Neuronal stem cell (in vitro differentiated cells): Measurements from ENCODE around the gene RBM20.

Experiments used
- DNase-seq: peaks from one replicate; pipeline ENCODE4 v3.0.0-alpha.2; 2013; ENCODE audit warnings: low spot score
- H2AFZ ChIP-seq: one replicate; pipeline ENCODE4 v1.6.1; 2013; ENCODE audit warnings: mild to moderate bottlenecking, low read length, inconsistent platforms
- H2AK5ac ChIP-seq: 2 replicates; pipeline ENCODE4 v1.6.1; 2013; ENCODE audit warnings: low read depth, mild to moderate bottlenecking, inconsistent platforms, low read length, moderate library complexity, mixed read lengths
- H2BK120ac ChIP-seq: 2 replicates; pipeline ENCODE4 v1.6.1; 2013; ENCODE audit warnings: low read depth, mild to moderate bottlenecking, inconsistent platforms, low read length, moderate library complexity, mixed read lengths
- H2BK12ac ChIP-seq: one replicate; pipeline ENCODE4 v1.6.1; 2013; ENCODE audit warnings: low read length, inconsistent platforms
- H2BK15ac ChIP-seq: 2 replicates; pipeline ENCODE4 v1.6.1; 2013; ENCODE audit warnings: mild to moderate bottlenecking, low read length, inconsistent platforms, mixed read lengths
- H2BK5ac ChIP-seq: one replicate; pipeline ENCODE4 v1.6.1; 2013; ENCODE audit warnings: inconsistent platforms, mild to moderate bottlenecking, low read length, moderate library complexity
- H3K14ac ChIP-seq: one replicate; pipeline ENCODE4 v1.6.1; 2013; ENCODE audit warnings: low read length, inconsistent platforms
- H3K18ac ChIP-seq: 2 replicates; pipeline ENCODE4 v1.6.1; 2013; ENCODE audit warnings: low read length, inconsistent platforms
- H3K23ac ChIP-seq: 2 replicates; pipeline ENCODE4 v1.6.1; 2013; ENCODE audit warnings: low read depth, mild to moderate bottlenecking, mixed read lengths, low read length, inconsistent platforms; ENCODE audit not compliant: poor library complexity
- H3K27ac ChIP-seq: replicated peaks from 3 replicates; pipeline ENCODE4 v1.5.1; 2013; ENCODE audit warnings: low read length, inconsistent platforms
- H3K27me3 ChIP-seq, 3 experiments: 2 replicates each; pipeline ENCODE4 v1.6.1; 2013; ENCODE audit warnings: low read length in 3 of 3, mild to moderate bottlenecking in 2 of 3, inconsistent platforms in 1 of 3, low read depth in 1 of 3, mixed read lengths in 1 of 3, moderate library complexity in 1 of 3; ENCODE audit not compliant: control insufficient read depth in 3 of 3, insufficient read depth in 3 of 3
- H3K36me3 ChIP-seq, 2 donors: replicated peaks in 1 of 2; 2 replicates each; pipeline ENCODE4 v1.6.1; 2013; ENCODE audit warnings: low read length in 2 of 2; ENCODE audit not compliant: control insufficient read depth in 2 of 2, insufficient read depth in 2 of 2
- H3K4ac ChIP-seq: 2 replicates; pipeline ENCODE4 v1.6.1; 2013; ENCODE audit warnings: inconsistent platforms, mild to moderate bottlenecking, low read length, moderate library complexity
- H3K4me1 ChIP-seq, 2 donors: 1 replicate in 1 of 2; 2 replicates in 1 of 2; pipeline ENCODE4 v1.6.1; 2013; ENCODE audit warnings: low read length in 2 of 2, low read depth in 1 of 2; ENCODE audit not compliant: control insufficient read depth in 2 of 2, insufficient read depth in 1 of 2
- H3K4me2 ChIP-seq: one replicate; pipeline ENCODE4 v1.6.1; 2013; ENCODE audit warnings: mild to moderate bottlenecking, low read length, inconsistent platforms; ENCODE audit not compliant: insufficient read depth, poor library complexity, severe bottlenecking
- H3K4me3 ChIP-seq, 2 donors: 2 replicates each; pipeline ENCODE4 v1.5.1; 2013; ENCODE audit warnings: low read length in 2 of 2, mild to moderate bottlenecking in 2 of 2, inconsistent platforms in 1 of 2, moderate library complexity in 1 of 2
- H3K79me1 ChIP-seq: one replicate; pipeline ENCODE4 v1.6.1; 2013; ENCODE audit warnings: low read depth, mild to moderate bottlenecking, inconsistent platforms, low read length, moderate library complexity
- H3K9ac ChIP-seq: one replicate; pipeline ENCODE4 v1.6.1; 2013; ENCODE audit warnings: mild to moderate bottlenecking, low read depth, low read length, inconsistent platforms; ENCODE audit not compliant: poor library complexity
- H3K9me3 ChIP-seq, 2 donors: replicated peaks in 1 of 2; 2 replicates each; pipeline versions ENCODE3 to v1.6.1; 2013; ENCODE audit warnings: low read length in 2 of 2, mild to moderate bottlenecking in 2 of 2, inconsistent platforms in 1 of 2, low read depth in 1 of 2, mixed read lengths in 1 of 2, moderate library complexity in 1 of 2; ENCODE audit not compliant: control insufficient read depth in 2 of 2, insufficient read depth in 1 of 2
- H4K8ac ChIP-seq: one replicate; pipeline ENCODE4 v1.6.1; 2013; ENCODE audit warnings: low read depth, mild to moderate bottlenecking, inconsistent platforms, low read length, moderate library complexity
- H4K91ac ChIP-seq: one replicate; pipeline ENCODE4 v1.6.1; 2013; ENCODE audit warnings: low read length, low read depth, mild to moderate bottlenecking, inconsistent platforms; ENCODE audit not compliant: poor library complexity
- WGBS, 2 donors: extraction: QIAGEN DNeasy Blood & Tissue Kit; methylation state at CpG; one replicate each; pipeline ENCODE4 v1.1.7; 2013; ENCODE audit warnings: missing lambda C conversion rate in 2 of 2, mixed read lengths in 1 of 2; ENCODE audit not compliant: insufficient read length in 2 of 2, insufficient replicate concordance in 1 of 2; ENCODE audit errors: extremely low coverage in 2 of 2; 5-methylcytosine and 5-hydroxymethylcytosine counted together

The RBM20 gene

GRCh38 chr10:110612087-110612486 is 32.0 kb upstream of the RBM20 start:
- H4K8ac ChIP-seq = no peak overlapping the region
- H3K9ac ChIP-seq = no peak overlapping the region
- no CpG with 5 or more reads among the region's 3 CpGs for WGBS, 2 donors
- no peak overlapping the region for H3K14ac ChIP-seq
- H3K18ac ChIP-seq = no peak overlapping the region
- H3K23ac ChIP-seq = no peak overlapping the region
- H2BK15ac ChIP-seq = no peak overlapping the region
- peaks cover 0 to 1% of the 10 kb centered on the region in 2 donors for H3K4me1 ChIP-seq
- DNase-seq = no peak
- H3K4me2 ChIP-seq = no peak overlapping the region
- no peaks in the 10 kb centered on the region for H3K9me3 ChIP-seq
- no peaks in the 10 kb centered on the region for H3K79me1 ChIP-seq
- no peak overlapping the region for H2BK120ac ChIP-seq
- H3K4ac ChIP-seq = no peak overlapping the region
- no peak overlapping the region for H2AFZ ChIP-seq
- no peak overlapping the region for H3K27ac ChIP-seq
- H2BK12ac ChIP-seq = no peak overlapping the region
- H2AK5ac ChIP-seq = peak overlapping the region; percentile 23
- no peak overlapping the region for H3K4me3 ChIP-seq
- H2BK5ac ChIP-seq = no peak overlapping the region
- no peaks in the 10 kb centered on the region for H3K36me3 ChIP-seq
- peaks cover 0 to 8% (median 0%) of the 10 kb centered on the region in 3 experiments for H3K27me3 ChIP-seq
- H4K91ac ChIP-seq = no peak overlapping the region

GRCh38 chr10:110612629-110613028 is 31.5 kb upstream of the RBM20 start:
- Histone ChIP-seq H3K4me2 (no peak overlapping the region), H2AFZ (no peak overlapping the region), H4K91ac (no peak overlapping the region), H2BK120ac (no peak overlapping the region), H2BK15ac (no peak overlapping the region), H3K36me3 (no peaks in the 10 kb centered on the region), H3K27ac (no peak overlapping the region), H3K9ac (no peak overlapping the region), H2BK12ac (no peak overlapping the region), H2AK5ac (peak overlapping the region; percentile 23), H3K9me3 (no peaks in the 10 kb centered on the region), H2BK5ac (no peak overlapping the region), H3K4ac (no peak overlapping the region), H3K4me3 (no peak overlapping the region), H3K14ac (no peak overlapping the region), H3K18ac (no peak overlapping the region), H3K23ac (no peak overlapping the region), H3K27me3 (peaks cover 0 to 8% (median 0%) of the 10 kb centered on the region in 3 experiments), H3K79me1 (no peaks in the 10 kb centered on the region), H4K8ac (no peak overlapping the region), H3K4me1 (peaks cover 0 to 4% of the 10 kb centered on the region in 2 donors)
- no peak for DNase-seq
- WGBS, 2 donors = no CpG with 5 or more reads among the region's 4 CpGs

- H3K4me1 ChIP-seq = peaks cover 0 to 10% of the 10 kb centered on the region in 2 donors
- H4K91ac ChIP-seq = no peak overlapping the region
- no peak overlapping the region for H3K14ac ChIP-seq
- H2BK12ac ChIP-seq = no peak overlapping the region
- H3K9me3 ChIP-seq = no peaks in the 10 kb centered on the region
- H3K4me3 ChIP-seq = no peak overlapping the region
- H3K4me2 ChIP-seq = no peak overlapping the region
- no peak overlapping the region for H2BK15ac ChIP-seq
- H2BK5ac ChIP-seq = no peak overlapping the region
- H3K18ac ChIP-seq = no peak overlapping the region
- no peak for DNase-seq
- H3K79me1 ChIP-seq = no peaks in the 10 kb centered on the region
- no peak overlapping the region for H2BK120ac ChIP-seq
- H3K4ac ChIP-seq = no peak overlapping the region
- no peak overlapping the region for H3K9ac ChIP-seq
- peaks cover 0 to 8% (median 0%) of the 10 kb centered on the region in 3 experiments for H3K27me3 ChIP-seq
- WGBS, 2 donors = no CpG with 5 or more reads among the region's 8 CpGs
- no peak overlapping the region for H3K23ac ChIP-seq
- no peaks in the 10 kb centered on the region for H3K36me3 ChIP-seq
- H3K27ac ChIP-seq = no peak overlapping the region
- no peak overlapping the region for H4K8ac ChIP-seq
- H2AK5ac ChIP-seq = no peak overlapping the region
- H2AFZ ChIP-seq = no peak overlapping the region
Observed at GRCh38 chr10:110613341-110613995, 30.7 kb upstream of the RBM20 start.

GRCh38 chr10:110613996-110614495 is 30.1 kb upstream of the RBM20 start:
- Histone ChIP-seq H2AFZ (no peak overlapping the region), H2BK15ac (no peak overlapping the region), H2BK120ac (no peak overlapping the region), H3K27me3 (peaks cover 0 to 13% (median 0%) of the 10 kb centered on the region in 3 experiments), H3K79me1 (no peaks in the 10 kb centered on the region), H3K4me2 (no peak overlapping the region), H2AK5ac (no peak overlapping the region), H3K14ac (no peak overlapping the region), H2BK5ac (no peak overlapping the region), H3K4me3 (no peak overlapping the region), H3K23ac (no peak overlapping the region), H3K9me3 (no peaks in the 10 kb centered on the region), H4K91ac (no peak overlapping the region), H4K8ac (no peak overlapping the region), H3K18ac (no peak overlapping the region), H3K4me1 (peaks cover 0 to 10% of the 10 kb centered on the region in 2 donors), H3K36me3 (no peaks in the 10 kb centered on the region), H3K4ac (no peak overlapping the region), H2BK12ac (no peak overlapping the region), H3K27ac (no peak overlapping the region), H3K9ac (no peak overlapping the region)
- WGBS, 2 donors = no CpG with 5 or more reads among the region's 9 CpGs
- DNase-seq = no peak
